ENCODE measurements around the gene RDH11. TPM values are rescaled to one million over a fixed set of nuclear protein-coding genes. Genes with fewer than 3 reads are reported as not detected.

Gene RDH11
- total RNA-seq, 1 experiment from 2014 or later, result 45.1 TPM

DNA sequence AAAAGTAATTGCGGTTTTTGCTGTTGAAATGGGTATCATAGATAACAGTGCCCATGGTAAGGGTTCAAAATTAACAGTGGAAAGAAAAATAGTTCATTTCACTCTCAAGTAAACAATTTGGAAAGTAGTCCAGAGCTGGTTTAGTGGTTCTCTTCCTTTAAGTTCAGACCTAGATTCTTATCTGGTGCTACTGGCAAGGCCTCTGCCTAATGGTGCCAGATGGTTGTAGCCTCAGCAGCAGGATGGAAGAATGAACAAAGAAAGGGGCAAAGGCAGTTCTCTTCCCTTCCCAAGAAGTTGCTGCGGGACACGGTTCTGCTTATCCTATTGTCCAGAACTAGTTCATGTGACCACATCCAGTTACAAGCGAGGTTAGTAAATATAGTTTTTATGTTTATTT, 65.4 kb downstream of the RDH11 start:
- H3K4me1 ChIP-seq (ENCODE audit: control insufficient read depth, insufficient read depth, low read length), result no peaks in the 10 kb centered on the region
- H3K9me3 ChIP-seq (ENCODE audit: control insufficient read depth, insufficient read depth, low read depth, low read length), result no peaks in the 10 kb centered on the region
- ChIA-PET POLR2A (no interaction called here), CTCF (no interaction called here)
- intact Hi-C loops (cut with micrococcal nuclease; ENCODE audit: unreplicated experiment) (no loop called here), in situ Hi-C loops (cut with HindIII; ENCODE audit: low pct_unique_long_range_greater_than_20kb, low sequenced_read_pairs) (no loop called here)
- H3K4me3 ChIP-seq (ENCODE audit: low read depth in 2 of 2, low read length in 2 of 2), result no peak overlapping the region
- H3K36me3 ChIP-seq (ENCODE audit: control insufficient read depth, insufficient read depth, low read length), result no peaks in the 10 kb centered on the region
- ATAC-seq (no peak), DNase-seq (ENCODE audit: low read depth, low spot score) (no peak)
- no peak overlapping the region for H3K27ac ChIP-seq (ENCODE audit: low read length)
- H3K27me3 ChIP-seq (ENCODE audit: control insufficient read depth, insufficient read depth, low read length), result no peaks in the 10 kb centered on the region
- no peak for TF ChIP-seq SIN3A (IDR thresholded peaks at IDR 0.05; ENCODE audit: borderline replicate concordance, insufficient read depth, low read depth, low read length)
- no peak for TF ChIP-seq TCF7L2 (IDR thresholded peaks at IDR 0.05; ENCODE audit: low read depth, low read length)
- no peak for TF ChIP-seq CTCF (IDR thresholded peaks at IDR 0.05)
- no TSS peak for BruUV-seq (replicated peaks)

DNA sequence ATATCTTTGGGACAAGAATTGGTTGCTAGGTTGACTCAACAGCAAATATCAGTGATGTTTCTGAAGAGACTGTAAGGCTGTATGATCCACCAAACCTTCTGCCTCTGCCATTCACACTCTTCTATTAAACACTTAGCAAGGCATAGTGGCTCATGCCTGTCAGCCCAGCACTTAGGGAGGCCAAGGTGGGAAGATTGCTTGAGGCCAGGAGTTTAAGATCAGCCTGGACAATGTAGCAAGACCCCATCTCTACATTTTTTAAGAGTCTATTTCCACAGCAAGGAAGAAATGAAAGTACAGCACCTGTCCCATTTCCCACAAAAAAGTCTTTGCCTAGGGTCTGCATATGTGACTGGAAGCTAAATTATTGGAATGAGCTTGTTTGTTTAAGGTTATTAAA, 68.0 kb downstream of the RDH11 start:
- ATAC-seq (no peak), DNase-seq (ENCODE audit: low read depth, low spot score) (no peak)
- Histone ChIP-seq H3K27ac (ENCODE audit: low read length) (no peak overlapping the region), H3K9me3 (ENCODE audit: control insufficient read depth, insufficient read depth, low read depth, low read length) (no peaks in the 10 kb centered on the region), H3K4me3 (ENCODE audit: low read depth in 2 of 2, low read length in 2 of 2) (no peak overlapping the region), H3K36me3 (ENCODE audit: control insufficient read depth, insufficient read depth, low read length) (no peaks in the 10 kb centered on the region), H3K27me3 (ENCODE audit: control insufficient read depth, insufficient read depth, low read length) (no peaks in the 10 kb centered on the region), H3K4me1 (ENCODE audit: control insufficient read depth, insufficient read depth, low read length) (peaks cover 7% of the 10 kb centered on the region)
- TF ChIP-seq POLR2AphosphoS5 (IDR thresholded peaks at IDR 0.05; ENCODE audit: low read depth, low read length), result no peak
- no peak for TF ChIP-seq CTCF (IDR thresholded peaks at IDR 0.05)
- TF ChIP-seq SIN3A (IDR thresholded peaks at IDR 0.05; ENCODE audit: borderline replicate concordance, insufficient read depth, low read depth, low read length), result no peak
- no peak for TF ChIP-seq REST (IDR thresholded peaks at IDR 0.05; ENCODE audit: insufficient read depth in 1 of 2, low read depth in 2 of 2, low read length in 1 of 2)
- TF ChIP-seq TCF7L2 (IDR thresholded peaks at IDR 0.05; ENCODE audit: low read depth, low read length), result no peak
- in situ Hi-C loops (cut with HindIII; ENCODE audit: low pct_unique_long_range_greater_than_20kb, low sequenced_read_pairs), result no loop called here
- ChIA-PET CTCF (no interaction called here), POLR2A (no interaction called here)
- BruUV-seq (replicated peaks), result no TSS peak
- intact Hi-C loops (cut with micrococcal nuclease; ENCODE audit: unreplicated experiment), result no loop called here

Other genes with a start within 250 kb of the RDH11 start
- gene TMEM229B, start 207.0 kb downstream of the RDH11 start, total RNA-seq (2021; ENCODE audit: unreplicated experiment), result 1.6 TPM
- gene PLEKHH1, start 162.5 kb downstream of the RDH11 start, total RNA-seq (2021; ENCODE audit: unreplicated experiment), result 6.7 TPM
- 13.3 TPM for gene PIGH, start 95.5 kb downstream of the RDH11 start, total RNA-seq (2021; ENCODE audit: unreplicated experiment)
- 1.1 TPM for gene ARG2, start 75.8 kb downstream of the RDH11 start, total RNA-seq (2021; ENCODE audit: unreplicated experiment)
- 84.9 TPM for gene VTI1B, start 21.1 kb downstream of the RDH11 start, total RNA-seq (2021; ENCODE audit: unreplicated experiment)
- gene RDH12, start 6.1 kb upstream of the RDH11 start, total RNA-seq (2021; ENCODE audit: unreplicated experiment), result not detected
- 17.3 TPM for gene ZFYVE26, start 120.8 kb upstream of the RDH11 start, total RNA-seq (2021; ENCODE audit: unreplicated experiment)
- 8.5 TPM for gene RAD51B, start 124.0 kb upstream of the RDH11 start, total RNA-seq (2021; ENCODE audit: unreplicated experiment)